Fibroblast of pulmonary artery (primary cell): ENCODE results near the gene RTN3.

Source experiments
- DNase-seq: peaks from one replicate; pipeline ENCODE4 v3.0.0-alpha.2; 2010; ENCODE audit warnings: low read depth
- H3K4me3 ChIP-seq: replicated peaks from 2 replicates; pipeline ENCODE4 v1.5.1; 2011; ENCODE audit warnings: low read depth, mild to moderate bottlenecking, control low read depth, low read length, moderate library complexity
- TF ChIP-seq, protein P1 (sequence below): IDR thresholded peaks from 2 replicates; pipeline ENCODE4 v1.5.1; 2011; ENCODE audit warnings: mild to moderate bottlenecking, control low read depth, low read length, inconsistent platforms; ENCODE audit errors: missing control alignments

RTN3 gene

GRCh38 chr11:63761188-63761587 lies 79.9 kb downstream of the RTN3 start:
- DNase-seq: no peak
- TF ChIP-seq, protein P1, sequence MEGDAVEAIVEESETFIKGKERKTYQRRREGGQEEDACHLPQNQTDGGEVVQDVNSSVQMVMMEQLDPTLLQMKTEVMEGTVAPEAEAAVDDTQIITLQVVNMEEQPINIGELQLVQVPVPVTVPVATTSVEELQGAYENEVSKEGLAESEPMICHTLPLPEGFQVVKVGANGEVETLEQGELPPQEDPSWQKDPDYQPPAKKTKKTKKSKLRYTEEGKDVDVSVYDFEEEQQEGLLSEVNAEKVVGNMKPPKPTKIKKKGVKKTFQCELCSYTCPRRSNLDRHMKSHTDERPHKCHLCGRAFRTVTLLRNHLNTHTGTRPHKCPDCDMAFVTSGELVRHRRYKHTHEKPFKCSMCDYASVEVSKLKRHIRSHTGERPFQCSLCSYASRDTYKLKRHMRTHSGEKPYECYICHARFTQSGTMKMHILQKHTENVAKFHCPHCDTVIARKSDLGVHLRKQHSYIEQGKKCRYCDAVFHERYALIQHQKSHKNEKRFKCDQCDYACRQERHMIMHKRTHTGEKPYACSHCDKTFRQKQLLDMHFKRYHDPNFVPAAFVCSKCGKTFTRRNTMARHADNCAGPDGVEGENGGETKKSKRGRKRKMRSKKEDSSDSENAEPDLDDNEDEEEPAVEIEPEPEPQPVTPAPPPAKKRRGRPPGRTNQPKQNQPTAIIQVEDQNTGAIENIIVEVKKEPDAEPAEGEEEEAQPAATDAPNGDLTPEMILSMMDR: no peak
- no peak overlapping the region for H3K4me3 ChIP-seq

DNA sequence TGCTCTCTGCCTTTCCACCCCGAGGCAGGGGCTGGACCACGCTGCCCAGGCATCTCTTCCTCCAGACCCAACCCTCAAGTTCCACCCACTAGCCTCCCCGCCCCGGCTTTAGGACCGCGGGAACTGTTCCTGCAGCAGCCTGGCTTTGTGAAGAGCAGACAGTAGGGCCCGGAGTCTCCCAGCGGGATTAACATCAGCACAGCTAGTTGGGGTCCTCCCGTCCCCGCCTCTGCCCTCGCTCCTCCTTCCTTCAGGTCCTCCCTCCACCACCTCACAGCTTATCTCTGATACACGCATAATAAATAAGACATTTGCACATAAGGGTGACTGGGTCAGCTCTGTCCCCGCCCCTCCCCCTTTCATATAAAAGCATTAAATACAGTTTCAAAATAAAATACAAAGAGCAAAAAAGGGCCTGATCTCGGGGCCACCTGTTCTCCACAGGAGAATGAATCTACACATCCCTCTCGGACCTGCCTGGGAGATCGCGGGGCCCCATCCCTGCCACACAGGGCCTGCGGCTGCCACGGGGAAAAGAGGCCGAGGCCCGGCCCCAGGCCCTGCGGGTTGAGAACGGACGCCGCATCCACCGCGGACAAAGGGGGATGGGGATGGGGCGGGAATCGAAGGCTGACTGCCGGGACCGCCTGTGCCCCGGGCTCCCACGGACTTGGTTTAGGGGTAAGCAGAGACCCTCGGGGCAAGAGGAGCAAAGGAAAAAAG lies 80.8 kb downstream of the RTN3 start:
- TF ChIP-seq, protein P1: no peak
- DNase-seq: no peak
- no peak overlapping the region for H3K4me3 ChIP-seq

GRCh38 chr11:63762654-63763495 lies 81.6 kb downstream of the RTN3 start:
- TF ChIP-seq, protein P1: no peak
- no peak for DNase-seq
- no peak overlapping the region for H3K4me3 ChIP-seq

GRCh38 chr11:63763496-63764339 lies 82.4 kb downstream of the RTN3 start:
- DNase-seq: no peak
- TF ChIP-seq, protein P1: no peak
- no peak overlapping the region for H3K4me3 ChIP-seq

DNA sequence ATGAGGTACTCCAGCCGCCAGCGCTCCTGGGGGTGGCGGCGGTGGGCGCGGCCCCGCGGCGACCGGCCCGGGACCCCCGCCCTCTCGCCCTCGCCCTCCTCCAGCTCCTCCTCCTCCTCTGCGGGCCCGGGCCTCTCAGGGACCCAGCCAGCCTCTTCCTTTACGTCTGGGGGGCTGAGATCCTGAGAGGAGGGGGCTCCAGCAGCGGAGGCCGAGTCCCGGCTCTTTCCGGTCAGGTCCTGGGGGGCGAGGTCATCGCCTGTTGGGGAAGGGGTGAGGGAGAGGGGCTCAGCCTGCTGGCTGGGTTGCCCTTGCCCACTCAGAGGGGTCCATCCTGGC lies 83.0 kb downstream of the RTN3 start:
- no peak for DNase-seq
- TF ChIP-seq, protein P1: no peak
- no peak overlapping the region for H3K4me3 ChIP-seq

GRCh38 chr11:63764679-63765647 lies 83.7 kb downstream of the RTN3 start:
- TF ChIP-seq, protein P1: no peak
- no peak overlapping the region for H3K4me3 ChIP-seq
- DNase-seq: peak; percentile 50
